Vagina (tissue), 2 donors: Measurements from ENCODE around the gene PCSK5.

Experiments
- CTCF ChIP-seq, 3 experiments: fragments of 450-650 bp in 2 of 3; fragments of 200-600 bp in 1 of 3; sonication (generic) in 1 of 3; IDR thresholded peaks; one replicate each; pipeline ENCODE4 v1.5.1; 2017 to 2019; ENCODE audit warnings: antibody characterized with exemption in 3 of 3, mild to moderate bottlenecking in 2 of 3, moderate library complexity in 2 of 3
- POLR2AphosphoS5 ChIP-seq, 2 donors: sonication (generic); formaldehyde crosslinking; IDR thresholded peaks; one replicate each; pipeline ENCODE4 v1.9.0; 2017; ENCODE audit warnings: antibody characterized with exemption in 2 of 2, mild to moderate bottlenecking in 2 of 2, low read depth in 1 of 2; ENCODE audit not compliant: insufficient read depth in 1 of 2

GRCh38 chr9:76198336-76198735, 307.9 kb downstream of the PCSK5 start:
- TF ChIP-seq CTCF (IDR thresholded peaks at IDR 0.05) (no peak), POLR2AphosphoS5 (IDR thresholded peaks at IDR 0.05; ENCODE audit: insufficient read depth in 1 of 2, low read depth in 1 of 2) (no peak)
